ENCODE results near the gene PDE11A. TPM values are rescaled to one million over a fixed set of nuclear protein-coding genes. Genes with fewer than 3 reads are reported as not detected.

Gene PDE11A
- total and polyA plus RNA-seq, 4 donors: 1.0 to 5.9 (median 1.7) TPM

- Histone ChIP-seq H3K9ac (ENCODE audit: low read depth in 1 of 2, low read length in 2 of 2) (no peak overlapping the region), H3K4me1 (ENCODE audit: control insufficient read depth in 4 of 4, insufficient read depth in 4 of 4, low read length in 3 of 4) (peaks cover 0 to 3% (median 0%) of the 10 kb centered on the region in 4 donors), H3K9me3 (ENCODE audit: control insufficient read depth in 4 of 4, low read length in 3 of 4) (no peaks in the 10 kb centered on the region), H3K36me3 (ENCODE audit: control insufficient read depth in 4 of 4, insufficient read depth in 3 of 4, low read depth in 1 of 4, low read length in 3 of 4) (no peaks in the 10 kb centered on the region), H3K27me3 (ENCODE audit: control insufficient read depth in 4 of 4, insufficient read depth in 4 of 4, low read length in 3 of 4) (no peaks in the 10 kb centered on the region), H3K27ac (ENCODE audit: low read depth in 1 of 2, low read length in 2 of 2) (no peak overlapping the region), H3K4me3 (ENCODE audit: low read depth in 1 of 3, low read length in 3 of 3) (no peak overlapping the region)
- DNase-seq (ENCODE audit: low spot score): no peak
- 88% methylated on average over 13 of the region's 13 CpGs for WGBS
- TF ChIP-seq RXRA (IDR thresholded peaks at IDR 0.05): no peak
- no peak for TF ChIP-seq EGR1 (IDR thresholded peaks at IDR 0.05; ENCODE audit: low read depth in 2 of 2)
- no peak for TF ChIP-seq HNF4A (conservative IDR thresholded peaks at IDR 0.05)
- no peak for TF ChIP-seq SP1 (IDR thresholded peaks at IDR 0.05)
- TF ChIP-seq JUND (IDR thresholded peaks at IDR 0.05): no peak
- no peak for TF ChIP-seq GABPA (IDR thresholded peaks at IDR 0.05 in 1 of 2, conservative IDR thresholded peaks at IDR 0.05 in 1 of 2)
- TF ChIP-seq YY1 (IDR thresholded peaks at IDR 0.05): no peak
- no peak for TF ChIP-seq TAF1 (conservative IDR thresholded peaks at IDR 0.05)
- no peak for TF ChIP-seq FOXA1 (IDR thresholded peaks at IDR 0.05)
- TF ChIP-seq, protein P1, sequence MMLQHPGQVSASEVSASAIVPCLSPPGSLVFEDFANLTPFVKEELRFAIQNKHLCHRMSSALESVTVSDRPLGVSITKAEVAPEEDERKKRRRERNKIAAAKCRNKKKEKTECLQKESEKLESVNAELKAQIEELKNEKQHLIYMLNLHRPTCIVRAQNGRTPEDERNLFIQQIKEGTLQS (IDR thresholded peaks at IDR 0.05): no peak
- no peak for TF ChIP-seq REST (IDR thresholded peaks at IDR 0.05)
- no peak for TF ChIP-seq HNF4G (IDR thresholded peaks at IDR 0.05)
- TF ChIP-seq, protein P2, sequence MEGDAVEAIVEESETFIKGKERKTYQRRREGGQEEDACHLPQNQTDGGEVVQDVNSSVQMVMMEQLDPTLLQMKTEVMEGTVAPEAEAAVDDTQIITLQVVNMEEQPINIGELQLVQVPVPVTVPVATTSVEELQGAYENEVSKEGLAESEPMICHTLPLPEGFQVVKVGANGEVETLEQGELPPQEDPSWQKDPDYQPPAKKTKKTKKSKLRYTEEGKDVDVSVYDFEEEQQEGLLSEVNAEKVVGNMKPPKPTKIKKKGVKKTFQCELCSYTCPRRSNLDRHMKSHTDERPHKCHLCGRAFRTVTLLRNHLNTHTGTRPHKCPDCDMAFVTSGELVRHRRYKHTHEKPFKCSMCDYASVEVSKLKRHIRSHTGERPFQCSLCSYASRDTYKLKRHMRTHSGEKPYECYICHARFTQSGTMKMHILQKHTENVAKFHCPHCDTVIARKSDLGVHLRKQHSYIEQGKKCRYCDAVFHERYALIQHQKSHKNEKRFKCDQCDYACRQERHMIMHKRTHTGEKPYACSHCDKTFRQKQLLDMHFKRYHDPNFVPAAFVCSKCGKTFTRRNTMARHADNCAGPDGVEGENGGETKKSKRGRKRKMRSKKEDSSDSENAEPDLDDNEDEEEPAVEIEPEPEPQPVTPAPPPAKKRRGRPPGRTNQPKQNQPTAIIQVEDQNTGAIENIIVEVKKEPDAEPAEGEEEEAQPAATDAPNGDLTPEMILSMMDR (IDR thresholded peaks at IDR 0.05; ENCODE audit: low read depth, low read length, missing input control): no peak
- TF ChIP-seq, protein P3, sequence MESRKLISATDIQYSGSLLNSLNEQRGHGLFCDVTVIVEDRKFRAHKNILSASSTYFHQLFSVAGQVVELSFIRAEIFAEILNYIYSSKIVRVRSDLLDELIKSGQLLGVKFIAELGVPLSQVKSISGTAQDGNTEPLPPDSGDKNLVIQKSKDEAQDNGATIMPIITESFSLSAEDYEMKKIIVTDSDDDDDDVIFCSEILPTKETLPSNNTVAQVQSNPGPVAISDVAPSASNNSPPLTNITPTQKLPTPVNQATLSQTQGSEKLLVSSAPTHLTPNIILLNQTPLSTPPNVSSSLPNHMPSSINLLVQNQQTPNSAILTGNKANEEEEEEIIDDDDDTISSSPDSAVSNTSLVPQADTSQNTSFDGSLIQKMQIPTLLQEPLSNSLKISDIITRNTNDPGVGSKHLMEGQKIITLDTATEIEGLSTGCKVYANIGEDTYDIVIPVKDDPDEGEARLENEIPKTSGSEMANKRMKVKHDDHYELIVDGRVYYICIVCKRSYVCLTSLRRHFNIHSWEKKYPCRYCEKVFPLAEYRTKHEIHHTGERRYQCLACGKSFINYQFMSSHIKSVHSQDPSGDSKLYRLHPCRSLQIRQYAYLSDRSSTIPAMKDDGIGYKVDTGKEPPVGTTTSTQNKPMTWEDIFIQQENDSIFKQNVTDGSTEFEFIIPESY (IDR thresholded peaks at IDR 0.05): no peak
- no peak for TF ChIP-seq NR2F2 (IDR thresholded peaks at IDR 0.05)
- no peak for TF ChIP-seq RAD21 (IDR thresholded peaks at IDR 0.05)
Measured at GRCh38 chr2:177727577-177728398, 344.8 kb downstream of the PDE11A start.
